Prostate gland (tissue), 2 donors: Measurements from ENCODE around the gene ARHGAP21.

ENCODE experiments used
- CTCF ChIP-seq, 4 experiments: fragments of 200-600 bp in 2 of 4; fragments of 450-650 bp in 2 of 4; sonication (generic) in 2 of 4; IDR thresholded peaks; 1 replicate in 3 of 4; 2 replicates in 1 of 4; pipeline ENCODE4 v1.5.1; 2016 to 2019; ENCODE audit warnings: antibody characterized with exemption in 4 of 4, mild to moderate bottlenecking in 2 of 4, moderate library complexity in 2 of 4
- POLR2A ChIP-seq: fragments of 450-650 bp; IDR thresholded peaks from one replicate; pipeline ENCODE4 v1.6.1; 2016; ENCODE audit warnings: antibody characterized with exemption, mild to moderate bottlenecking

GRCh38 chr10:24694086-24694485 is 29.6 kb downstream of the ARHGAP21 start:
- TF ChIP-seq CTCF (IDR thresholded peaks at IDR 0.05): no peak
- TF ChIP-seq POLR2A: no peak
